Muscle of leg (tissue), 11 donors: ENCODE measurements around the gene GRIN2C. TPM values are rescaled to one million over a fixed set of nuclear protein-coding genes. Genes with fewer than 3 reads are reported as not detected.

Experiments used
- DNase-seq: peaks from one replicate; pipeline ENCODE4 v3.0.0; 2013
- H3K27ac ChIP-seq: one replicate; pipeline ENCODE4 v1.5.1; 2013; ENCODE audit warnings: mild to moderate bottlenecking, low read length, control low read depth
- H3K27me3 ChIP-seq: one replicate; pipeline ENCODE4 v1.6.1; 2013; ENCODE audit warnings: low read length; ENCODE audit not compliant: control insufficient read depth, insufficient read depth
- H3K36me3 ChIP-seq: one replicate; pipeline ENCODE4 v1.6.1; 2013; ENCODE audit warnings: low read length; ENCODE audit not compliant: control insufficient read depth, insufficient read depth
- H3K4me1 ChIP-seq: one replicate; pipeline ENCODE4 v1.6.1; 2013; ENCODE audit warnings: low read length; ENCODE audit not compliant: control insufficient read depth, insufficient read depth
- H3K4me3 ChIP-seq: one replicate; pipeline ENCODE4 v1.5.1; 2013; ENCODE audit warnings: low read length, control low read depth
- H3K9me3 ChIP-seq: replicated peaks from 2 replicates; pipeline ENCODE4 v1.6.1; 2013; ENCODE audit warnings: low read depth, low read length; ENCODE audit not compliant: control insufficient read depth
- WGBS: methylation state at CpG from one replicate; pipeline ENCODE4 v1.1.5; 2013; ENCODE audit warnings: missing lambda C conversion rate; ENCODE audit not compliant: insufficient coverage; 5-methylcytosine and 5-hydroxymethylcytosine counted together
- polyA plus RNA-seq, 8 donors: library from polyadenylated mRNA; unstranded; fragments of 120-200 nt; gene quantifications; one replicate each; pipeline versions ENCODE4 v1.2.1 to v1.2.3, GENCODE V29; 2013; ENCODE audit warnings: inconsistent platforms in 1 of 8, low replicate concordance in 1 of 8; ENCODE audit not compliant: insufficient read length in 8 of 8, insufficient read depth in 1 of 8
- total RNA-seq: library from RNA; stranded (reverse); fragments of 120-200 nt; gene quantifications from one replicate; pipeline ENCODE4 v1.2.4, GENCODE V29; 2013

Gene GRIN2C
- total and polyA plus RNA-seq, 9 donors: 0.64 to 2.3 (median 1.2) TPM

GRCh38 chr17:74810699-74811485 is 48.8 kb downstream of the GRIN2C start:
- no peaks in the 10 kb centered on the region for H3K9me3 ChIP-seq
- H3K27ac ChIP-seq: no peak overlapping the region
- no peak overlapping the region for H3K4me3 ChIP-seq
- no peaks in the 10 kb centered on the region for H3K27me3 ChIP-seq
- H3K4me1 ChIP-seq: peaks cover 52% of the 10 kb centered on the region
- DNase-seq: no peak
- 77% methylated on average over 9 of the region's 15 CpGs for WGBS
- peaks cover 11% of the 10 kb centered on the region for H3K36me3 ChIP-seq

DNA sequence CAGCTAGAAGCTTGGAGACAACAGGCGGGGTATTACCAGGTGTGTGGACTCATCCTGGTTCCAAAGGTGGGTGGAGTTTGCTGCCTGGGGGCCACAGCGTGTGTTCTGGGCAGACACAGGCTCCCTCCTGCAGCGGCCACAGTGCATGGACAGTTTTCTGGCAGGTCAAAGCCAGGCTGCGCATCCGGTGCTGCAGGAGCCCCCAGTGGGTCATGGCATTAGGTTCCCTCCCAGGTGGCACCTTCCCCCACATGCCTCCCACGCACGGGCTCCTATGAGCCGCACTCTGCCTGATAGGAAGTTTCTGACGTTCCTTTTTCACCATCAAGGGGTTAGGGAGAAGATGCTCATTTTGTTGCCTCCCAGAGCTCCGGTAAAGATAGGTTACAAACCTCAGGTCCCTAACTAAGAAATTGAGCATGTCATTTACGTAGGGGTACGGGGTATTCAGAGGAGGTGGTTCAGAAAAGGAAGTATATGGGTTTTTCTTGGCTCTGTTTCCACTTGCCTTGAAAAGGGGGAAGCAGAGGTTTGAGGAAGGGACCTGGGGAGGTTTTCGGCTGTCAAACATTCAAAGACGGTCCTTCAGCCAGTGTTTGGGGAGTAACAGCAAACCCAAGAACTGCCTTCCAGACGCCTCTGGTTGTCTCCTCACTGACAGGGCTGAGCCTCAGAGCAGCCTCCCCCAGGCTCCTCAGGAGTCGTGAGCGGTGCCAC is 50.8 kb downstream of the GRIN2C start:
- 79% methylated on average over 8 of the region's 17 CpGs for WGBS
- H3K4me3 ChIP-seq: no peak overlapping the region
- peaks cover 36% of the 10 kb centered on the region for H3K4me1 ChIP-seq
- no peaks in the 10 kb centered on the region for H3K9me3 ChIP-seq
- H3K36me3 ChIP-seq: peaks cover 16% of the 10 kb centered on the region
- no peak overlapping the region for H3K27ac ChIP-seq
- no peaks in the 10 kb centered on the region for H3K27me3 ChIP-seq
- peak; percentile 40 for DNase-seq

GRCh38 chr17:74807925-74808324 is 51.8 kb downstream of the GRIN2C start:
- H3K36me3 ChIP-seq: peaks cover 16% of the 10 kb centered on the region
- no peak overlapping the region for H3K27ac ChIP-seq
- H3K4me3 ChIP-seq: no peak overlapping the region
- DNase-seq: peak; percentile 48
- 63% methylated on average over 5 of the region's 6 CpGs for WGBS
- no peaks in the 10 kb centered on the region for H3K27me3 ChIP-seq
- no peaks in the 10 kb centered on the region for H3K9me3 ChIP-seq
- H3K4me1 ChIP-seq: peaks cover 32% of the 10 kb centered on the region

GRCh38 chr17:74807441-74807840 is 52.2 kb downstream of the GRIN2C start:
- H3K36me3 ChIP-seq: peaks cover 18% of the 10 kb centered on the region
- 80% methylated on average over 10 of the region's 13 CpGs for WGBS
- no peak for DNase-seq

GRCh38 chr17:74806334-74806733 is 53.4 kb downstream of the GRIN2C start:
- Histone ChIP-seq H3K9me3 (no peaks in the 10 kb centered on the region), H3K36me3 (peaks cover 25% of the 10 kb centered on the region), H3K27ac (no peak overlapping the region), H3K4me3 (no peak overlapping the region), H3K27me3 (no peaks in the 10 kb centered on the region), H3K4me1 (peaks cover 23% of the 10 kb centered on the region)
- no peak for DNase-seq
- 75% methylated on average over 2 of the region's 10 CpGs for WGBS

More at GRCh38 chr17:74807441-74807840, 52.2 kb downstream of the GRIN2C start:
- Histone ChIP-seq H3K9me3 (no peaks in the 10 kb centered on the region), H3K4me1 (peaks cover 27% of the 10 kb centered on the region), H3K27me3 (no peaks in the 10 kb centered on the region), H3K4me3 (no peak overlapping the region), H3K27ac (no peak overlapping the region)

GRCh38 chr17:74805591-74805991 is 54.1 kb downstream of the GRIN2C start:
- Histone ChIP-seq H3K27me3 (no peaks in the 10 kb centered on the region), H3K4me3 (no peak overlapping the region), H3K4me1 (peaks cover 18% of the 10 kb centered on the region), H3K9me3 (no peaks in the 10 kb centered on the region), H3K36me3 (peaks cover 31% of the 10 kb centered on the region), H3K27ac (no peak overlapping the region)
- DNase-seq: no peak
- 81% methylated on average over 15 of the region's 15 CpGs for WGBS

- no peak overlapping the region for H3K4me3 ChIP-seq
- H3K4me1 ChIP-seq: peaks cover 14% of the 10 kb centered on the region
- H3K27me3 ChIP-seq: no peaks in the 10 kb centered on the region
- WGBS: 88% methylated on average over 7 of the region's 7 CpGs
- H3K27ac ChIP-seq: no peak overlapping the region
- peaks cover 40% of the 10 kb centered on the region for H3K36me3 ChIP-seq
- no peaks in the 10 kb centered on the region for H3K9me3 ChIP-seq
- DNase-seq: no peak
Measured at GRCh38 chr17:74804683-74805082, 55.0 kb downstream of the GRIN2C start.

DNA sequence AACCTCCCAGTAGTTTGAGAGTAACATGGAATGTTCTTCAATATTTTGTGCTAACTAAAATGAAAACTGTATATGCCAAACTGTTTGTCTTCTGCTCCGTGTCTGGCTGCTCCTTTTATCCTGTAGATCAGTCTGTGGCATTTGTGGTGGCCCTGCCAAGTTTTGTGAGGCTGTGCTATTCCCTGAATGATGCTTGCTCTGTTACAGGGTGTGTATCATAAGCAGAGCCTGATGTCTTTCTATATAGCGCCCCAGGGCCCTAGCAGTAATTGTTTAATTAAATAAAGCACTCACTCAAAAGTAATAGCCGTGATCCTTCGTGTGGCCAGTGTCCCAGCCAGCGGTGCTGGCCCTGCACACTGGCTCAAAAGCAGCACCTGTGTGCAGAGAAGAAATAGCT is 55.7 kb downstream of the GRIN2C start:
- 77% methylated on average over 4 of the region's 5 CpGs for WGBS
- Histone ChIP-seq H3K9me3 (no peaks in the 10 kb centered on the region), H3K36me3 (peaks cover 47% of the 10 kb centered on the region)

GRCh38 chr17:74803388-74803930 is 56.2 kb downstream of the GRIN2C start:
- Histone ChIP-seq H3K4me1 (peaks cover 15% of the 10 kb centered on the region), H3K27ac (no peak overlapping the region), H3K9me3 (no peaks in the 10 kb centered on the region), H3K4me3 (no peak overlapping the region), H3K36me3 (peaks cover 51% of the 10 kb centered on the region), H3K27me3 (no peaks in the 10 kb centered on the region)
- DNase-seq: no peak
- WGBS: 71% methylated on average over 7 of the region's 12 CpGs

More for the DNA sequence above, 55.7 kb downstream of the GRIN2C start:
- DNase-seq: no peak
- peaks cover 14% of the 10 kb centered on the region for H3K4me1 ChIP-seq
- no peak overlapping the region for H3K27ac ChIP-seq
- H3K27me3 ChIP-seq: no peaks in the 10 kb centered on the region
- no peak overlapping the region for H3K4me3 ChIP-seq

GRCh38 chr17:74801896-74802295 is 57.8 kb downstream of the GRIN2C start:
- 85% methylated on average over 5 of the region's 8 CpGs for WGBS

More at GRCh38 chr17:74801896-74802295, 57.8 kb downstream of the GRIN2C start:
- H3K4me1 ChIP-seq: peaks cover 12% of the 10 kb centered on the region
- no peak for DNase-seq
- H3K27ac ChIP-seq: no peak overlapping the region
- peaks cover 62% of the 10 kb centered on the region for H3K36me3 ChIP-seq
- no peaks in the 10 kb centered on the region for H3K9me3 ChIP-seq
- H3K27me3 ChIP-seq: no peaks in the 10 kb centered on the region
- no peak overlapping the region for H3K4me3 ChIP-seq
